HEK293T (cell line): ENCODE data around the gene PTGDR2.

Experiments
- ARNT ChIP-seq: fragments of 450-650 bp; IDR thresholded peaks from 2 replicates; pipeline ENCODE4 v1.6.1; 2017; ENCODE audit warnings: mild to moderate bottlenecking
- BHLHE40 ChIP-seq: fragments of 450-650 bp; IDR thresholded peaks from 2 replicates; pipeline ENCODE4 v1.6.1; 2016; ENCODE audit warnings: mild to moderate bottlenecking, moderate library complexity, borderline replicate concordance
- CTBP1 ChIP-seq: fragments of 450-650 bp; IDR thresholded peaks from 2 replicates; pipeline ENCODE4 v1.6.1; 2016; ENCODE audit warnings: borderline replicate concordance
- ELF4 ChIP-seq: fragments of 450-650 bp; IDR thresholded peaks from 2 replicates; pipeline ENCODE4 v1.6.1; 2017; ENCODE audit warnings: antibody characterized with exemption
- FOXA1 ChIP-seq: fragments of 450-650 bp; IDR thresholded peaks from 2 replicates; pipeline ENCODE4 v1.6.1; 2016; ENCODE audit warnings: mild to moderate bottlenecking
- FOXK2 ChIP-seq: fragments of 450-650 bp; IDR thresholded peaks from 2 replicates; pipeline ENCODE4 v1.6.1; 2016; ENCODE audit warnings: mild to moderate bottlenecking
- FOXM1 ChIP-seq: fragments of 450-650 bp; IDR thresholded peaks from 2 replicates; pipeline ENCODE4 v1.6.1; 2017; ENCODE audit warnings: mild to moderate bottlenecking, borderline replicate concordance
- HDGF ChIP-seq: fragments of 450-650 bp; IDR thresholded peaks from 2 replicates; pipeline ENCODE4 v1.6.1; 2017; ENCODE audit warnings: antibody characterized with exemption, borderline replicate concordance
- NFRKB ChIP-seq: fragments of 450-650 bp; IDR thresholded peaks from 2 replicates; pipeline ENCODE4 v1.6.1; 2016; ENCODE audit warnings: mild to moderate bottlenecking, moderate library complexity
- SP1 ChIP-seq: fragments of 450-650 bp; IDR thresholded peaks from 2 replicates; pipeline ENCODE4 v1.6.1; 2017
- SUZ12 ChIP-seq: fragments of 450-650 bp; IDR thresholded peaks from 2 replicates; pipeline ENCODE4 v1.6.1; 2016; ENCODE audit warnings: mild to moderate bottlenecking
- ZNF384 ChIP-seq: fragments of 450-650 bp; IDR thresholded peaks from 2 replicates; pipeline ENCODE4 v1.6.1; 2016
- TF ChIP-seq, protein P1 (sequence below): fragments of 450-650 bp; IDR thresholded peaks from 2 replicates; pipeline ENCODE4 v1.6.1; 2016

DNA sequence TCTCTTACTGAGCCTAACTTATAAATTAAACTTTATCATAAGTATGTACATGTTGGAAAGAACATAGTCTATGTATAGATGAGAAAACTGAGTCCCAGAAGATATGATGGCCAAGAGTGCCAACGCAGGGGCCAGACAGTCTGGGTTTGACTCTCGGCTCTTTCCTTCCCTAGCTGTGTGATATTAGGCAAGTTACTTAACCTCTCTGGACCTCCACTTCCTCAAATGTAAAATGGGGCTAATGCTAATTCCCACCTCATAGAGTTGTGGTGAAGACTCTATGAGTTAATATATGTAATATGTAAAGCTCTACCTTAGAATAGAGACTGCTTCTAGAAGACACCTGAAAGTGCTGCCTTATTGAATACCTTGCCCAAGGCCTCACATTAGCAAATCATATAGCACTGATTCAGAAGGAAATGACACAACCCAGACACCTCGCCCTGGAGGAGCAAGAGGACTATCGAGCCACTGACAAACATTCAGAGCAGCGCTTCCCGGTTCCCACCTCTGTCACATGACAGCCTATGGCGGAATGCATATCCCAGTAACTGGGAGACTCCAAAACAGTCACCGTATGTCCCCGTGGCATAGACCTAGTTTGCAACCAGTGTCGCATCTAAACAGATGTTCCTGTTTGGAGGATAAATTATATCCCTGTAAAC lies 25.1 kb downstream of the PTGDR2 start:
- TF ChIP-seq NFRKB (no peak), SUZ12 (no peak), FOXA1 (no peak), CTBP1 (no peak), FOXK2 (no peak), ZNF384 (no peak), ELF4 (no peak), FOXM1 (no peak), SP1 (no peak), BHLHE40 (no peak), HDGF (no peak), ARNT (no peak)
- TF ChIP-seq, protein P1, sequence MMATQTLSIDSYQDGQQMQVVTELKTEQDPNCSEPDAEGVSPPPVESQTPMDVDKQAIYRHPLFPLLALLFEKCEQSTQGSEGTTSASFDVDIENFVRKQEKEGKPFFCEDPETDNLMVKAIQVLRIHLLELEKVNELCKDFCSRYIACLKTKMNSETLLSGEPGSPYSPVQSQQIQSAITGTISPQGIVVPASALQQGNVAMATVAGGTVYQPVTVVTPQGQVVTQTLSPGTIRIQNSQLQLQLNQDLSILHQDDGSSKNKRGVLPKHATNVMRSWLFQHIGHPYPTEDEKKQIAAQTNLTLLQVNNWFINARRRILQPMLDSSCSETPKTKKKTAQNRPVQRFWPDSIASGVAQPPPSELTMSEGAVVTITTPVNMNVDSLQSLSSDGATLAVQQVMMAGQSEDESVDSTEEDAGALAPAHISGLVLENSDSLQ: no peak
